ENCODE data around the gene ZKSCAN3. TPM values are rescaled to one million over a fixed set of nuclear protein-coding genes. Genes with fewer than 3 reads are reported as not detected.

Gene ZKSCAN3
- total RNA-seq, 3 donors from 2014 or later: 3.4 to 6.4 (median 3.6) TPM

GRCh38 chr6:28353356-28353755, 3.6 kb downstream of the ZKSCAN3 start:
- Histone ChIP-seq H3K27ac (peak overlapping the region; percentile 83 to 92), H3K9me3 (no peaks in the 10 kb centered on the region), H3K36me3 (no peaks in the 10 kb centered on the region), H3K4me1 (peaks cover 4 to 7% of the 10 kb centered on the region in 2 donors), H3K27me3 (no peaks in the 10 kb centered on the region), H3K4me3 (peak overlapping the region in 2 of 3 donors; percentile 32 to 39)
- DNase-seq (ENCODE audit: low spot score in 2 of 2): no peak
- TF ChIP-seq POLR2AphosphoS5 (IDR thresholded peaks at IDR 0.05) (no peak), CTCF (IDR thresholded peaks at IDR 0.05) (no peak), POLR2A (IDR thresholded peaks at IDR 0.05) (no peak)
- intact Hi-C loops (cut with DNase I; ENCODE audit: low total_unique reads): no loop called here

- no peak for TF ChIP-seq POLR2A (IDR thresholded peaks at IDR 0.05)
- TF ChIP-seq POLR2AphosphoS5 (IDR thresholded peaks at IDR 0.05): no peak
- TF ChIP-seq CTCF (IDR thresholded peaks at IDR 0.05): no peak
- H3K36me3 ChIP-seq: no peaks in the 10 kb centered on the region
- peak overlapping the region; percentile 83 to 92 for H3K27ac ChIP-seq
- peak in 1 of 2 donors; percentile 47 for DNase-seq (ENCODE audit: low spot score in 2 of 2)
- intact Hi-C loops (cut with DNase I; ENCODE audit: low total_unique reads): no loop called here
- peak overlapping the region in 2 of 3 donors; percentile 32 to 39 for H3K4me3 ChIP-seq
- H3K27me3 ChIP-seq: no peaks in the 10 kb centered on the region
- H3K9me3 ChIP-seq: no peaks in the 10 kb centered on the region
- peaks cover 4 to 7% of the 10 kb centered on the region in 2 donors for H3K4me1 ChIP-seq
Observed at GRCh38 chr6:28353981-28354676, 4.4 kb downstream of the ZKSCAN3 start.

GRCh38 chr6:28354688-28355554, 5.2 kb downstream of the ZKSCAN3 start:
- peak overlapping the region; percentile 83 to 92 for H3K27ac ChIP-seq
- no peaks in the 10 kb centered on the region for H3K9me3 ChIP-seq
- no peak for DNase-seq (ENCODE audit: low spot score in 2 of 2)
- no peaks in the 10 kb centered on the region for H3K36me3 ChIP-seq
- TF ChIP-seq POLR2AphosphoS5 (IDR thresholded peaks at IDR 0.05) (no peak), POLR2A (IDR thresholded peaks at IDR 0.05) (no peak), CTCF (IDR thresholded peaks at IDR 0.05) (no peak)
- peak overlapping the region; percentile 59 to 78 (median 66) for H3K4me3 ChIP-seq
- H3K27me3 ChIP-seq: no peaks in the 10 kb centered on the region
- intact Hi-C loops (cut with DNase I; ENCODE audit: low total_unique reads): no loop called here
- peaks cover 4 to 7% of the 10 kb centered on the region in 2 donors for H3K4me1 ChIP-seq

GRCh38 chr6:28355743-28356665, 6.3 kb downstream of the ZKSCAN3 start:
- intact Hi-C loops (cut with DNase I; ENCODE audit: low total_unique reads): no loop called here
- DNase-seq (ENCODE audit: low spot score in 2 of 2): peak; percentile 62 to 68
- Histone ChIP-seq H3K4me1 (peaks cover under 1 to 7% of the 10 kb centered on the region in 2 donors), H3K4me3 (peak overlapping the region; percentile 59 to 78 (median 66)), H3K9me3 (no peaks in the 10 kb centered on the region), H3K27me3 (no peaks in the 10 kb centered on the region), H3K36me3 (no peaks in the 10 kb centered on the region), H3K27ac (peak overlapping the region; percentile 83 to 92)
- TF ChIP-seq POLR2AphosphoS5 (IDR thresholded peaks at IDR 0.05): peak; percentile 7 to 70 (median 59)
- TF ChIP-seq CTCF (IDR thresholded peaks at IDR 0.05): peak; percentile 66 to 90 (median 88)
- TF ChIP-seq POLR2A (IDR thresholded peaks at IDR 0.05): no peak
